Measurements from ENCODE around the gene CNOT4.

DNA sequence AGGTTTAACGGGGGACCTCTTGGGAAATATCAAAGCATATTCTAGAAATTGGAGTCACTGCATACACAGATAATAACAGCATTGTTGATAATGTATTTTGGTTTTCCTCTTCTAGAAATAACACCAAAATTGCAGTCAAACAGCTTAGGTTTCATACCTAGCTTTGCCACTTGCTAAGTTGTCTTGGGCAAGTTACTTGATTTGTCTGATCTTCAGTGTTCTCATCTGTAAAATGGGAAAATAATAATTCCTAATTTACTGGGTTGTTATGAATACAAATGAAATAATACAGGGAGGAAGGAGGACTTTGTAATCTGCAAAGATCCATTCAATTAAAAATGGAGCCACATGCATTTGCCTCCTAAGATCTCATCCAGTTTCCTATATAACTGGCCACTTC lies 27.6 kb upstream of the CNOT4 start:
- TF ChIP-seq CTCF (conservative IDR thresholded peaks at IDR 0.05; ENCODE audit: low read depth, low read length) (no peak), MAFK (IDR thresholded peaks at IDR 0.05; ENCODE audit: low read depth, low read length) (no peak), RFX5 (IDR thresholded peaks at IDR 0.05; ENCODE audit: low read depth, low read length) (no peak), POLR2A (IDR thresholded peaks at IDR 0.05; ENCODE audit: low read depth, low read length) (no peak), RAD21 (IDR thresholded peaks at IDR 0.05; ENCODE audit: low read length) (no peak), RCOR1 (IDR thresholded peaks at IDR 0.05; ENCODE audit: insufficient replicate concordance, low read length) (no peak), FOS (IDR thresholded peaks at IDR 0.05; ENCODE audit: low read depth, low read length) (no peak), NFE2L2 (IDR thresholded peaks at IDR 0.05; ENCODE audit: low read depth, low read length) (no peak), SMC3 (IDR thresholded peaks at IDR 0.05; ENCODE audit: low read depth, low read length) (no peak), MXI1 (IDR thresholded peaks at IDR 0.05; ENCODE audit: borderline replicate concordance, low read depth, low read length) (no peak), ELK1 (IDR thresholded peaks at IDR 0.05; ENCODE audit: borderline replicate concordance, low read depth, low read length) (no peak)
- TF ChIP-seq, protein P1, sequence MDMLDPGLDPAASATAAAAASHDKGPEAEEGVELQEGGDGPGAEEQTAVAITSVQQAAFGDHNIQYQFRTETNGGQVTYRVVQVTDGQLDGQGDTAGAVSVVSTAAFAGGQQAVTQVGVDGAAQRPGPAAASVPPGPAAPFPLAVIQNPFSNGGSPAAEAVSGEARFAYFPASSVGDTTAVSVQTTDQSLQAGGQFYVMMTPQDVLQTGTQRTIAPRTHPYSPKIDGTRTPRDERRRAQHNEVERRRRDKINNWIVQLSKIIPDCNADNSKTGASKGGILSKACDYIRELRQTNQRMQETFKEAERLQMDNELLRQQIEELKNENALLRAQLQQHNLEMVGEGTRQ (IDR thresholded peaks at IDR 0.05; ENCODE audit: low read depth, low read length): no peak

Measured in IMR-90 (cell line).